Central memory CD8-positive, alpha-beta T cell (primary cell): Measurements from ENCODE around the gene INHBE.
A peak's percentile ranks its signal among the peaks of the same experiment; 100 is the strongest.

Experiments used
- ATAC-seq: fragments of 150-1000 bp; cut with Tn5 transposase; replicated peaks from 2 replicates; pipeline ENCODE4 v1.10.0; 2022; ENCODE audit warnings: mild to moderate bottlenecking, moderate FRiP score, moderate number of reproducible peaks; ENCODE audit not compliant: poor library complexity, severe bottlenecking; ENCODE audit errors: extremely low read depth
- DNase-seq, 2 donors: peaks; one replicate each; pipeline ENCODE4 v3.0.0; 2021; ENCODE audit warnings: low spot score in 2 of 2
- H3K27ac Mint-ChIP-seq: one replicate; pipeline ENCODE4 v1.8.0; 2022; ENCODE audit warnings: low read depth, mild to moderate bottlenecking, moderate library complexity, mixed read lengths
- H3K27me3 Mint-ChIP-seq: one replicate; pipeline ENCODE4 v1.8.0; 2022; ENCODE audit warnings: mixed read lengths
- H3K36me3 Mint-ChIP-seq: one replicate; pipeline ENCODE4 v1.8.0; 2022; ENCODE audit warnings: mild to moderate bottlenecking, moderate library complexity, mixed read lengths; ENCODE audit not compliant: insufficient read depth
- H3K4me1 Mint-ChIP-seq: one replicate; pipeline ENCODE4 v1.8.0; 2022; ENCODE audit warnings: mixed read lengths
- H3K4me3 Mint-ChIP-seq: one replicate; pipeline ENCODE4 v1.8.0; 2022; ENCODE audit warnings: mild to moderate bottlenecking, moderate library complexity, mixed read lengths
- H3K9me3 Mint-ChIP-seq: one replicate; pipeline ENCODE4 v1.8.0; 2022; ENCODE audit warnings: mixed read lengths

INHBE gene

GRCh38 chr12:57458665-57459054, 3.6 kb downstream of the INHBE start:
- Mint-ChIP-seq H3K27me3 (peaks cover 21% of the 10 kb centered on the region), H3K4me3 (peak overlapping the region; percentile 84), H3K9me3 (no peaks in the 10 kb centered on the region), H3K27ac (peak overlapping the region; percentile 91), H3K4me1 (peaks cover 56% of the 10 kb centered on the region), H3K36me3 (peaks cover 5% of the 10 kb centered on the region)
- no peak for ATAC-seq
- no peak for DNase-seq

GRCh38 chr12:57459055-57459749, 4.1 kb downstream of the INHBE start:
- Mint-ChIP-seq H3K27me3 (peaks cover 21% of the 10 kb centered on the region), H3K4me3 (peak overlapping the region; percentile 84), H3K36me3 (peaks cover 5% of the 10 kb centered on the region), H3K4me1 (peaks cover 61% of the 10 kb centered on the region), H3K9me3 (no peaks in the 10 kb centered on the region), H3K27ac (peak overlapping the region; percentile 91)
- ATAC-seq (peak; percentile 75), DNase-seq (peak; percentile 90 to 93)

- Mint-ChIP-seq H3K4me3 (peak within 1 kb of the TSS; percentile 84), H3K27me3 (peaks cover 21% of the 10 kb centered on the region), H3K36me3 (peaks cover 5% of the 10 kb centered on the region), H3K27ac (peak within 1 kb of the TSS; percentile 91), H3K9me3 (no peaks in the 10 kb centered on the region), H3K4me1 (peaks cover 61% of the 10 kb centered on the region)
- DNase-seq = no peak
- no peak for ATAC-seq
Measured at GRCh38 chr12:57459750-57460467, 4.8 kb downstream of the INHBE start, which contains the start of gene GLI1. Gene GLI1 (plus strand): TSS chr12:57459785. CDS start chr12:57463692, 3,907 bp downstream.

GRCh38 chr12:57460468-57460784, 5.3 kb downstream of the INHBE start:
- Mint-ChIP-seq H3K4me1 (peaks cover 61% of the 10 kb centered on the region), H3K4me3 (peak overlapping the region; percentile 84), H3K27me3 (peaks cover 21% of the 10 kb centered on the region)

GRCh38 chr12:57460841-57461275, 5.8 kb downstream of the INHBE start:
- H3K36me3 Mint-ChIP-seq = peaks cover 5% of the 10 kb centered on the region
- DNase-seq (no peak), ATAC-seq (no peak)
- H3K27me3 Mint-ChIP-seq = peaks cover 21% of the 10 kb centered on the region
- H3K4me1 Mint-ChIP-seq = peaks cover 60% of the 10 kb centered on the region
- no peak overlapping the region for H3K27ac Mint-ChIP-seq
- peak overlapping the region; percentile 84 for H3K4me3 Mint-ChIP-seq
- H3K9me3 Mint-ChIP-seq = no peaks in the 10 kb centered on the region

More at GRCh38 chr12:57460468-57460784, 5.3 kb downstream of the INHBE start:
- Mint-ChIP-seq H3K36me3 (peaks cover 5% of the 10 kb centered on the region), H3K9me3 (no peaks in the 10 kb centered on the region), H3K27ac (peak overlapping the region; percentile 91)
- no peak for DNase-seq
- no peak for ATAC-seq

GRCh38 chr12:57461276-57461916, 6.3 kb downstream of the INHBE start:
- peaks cover 5% of the 10 kb centered on the region for H3K36me3 Mint-ChIP-seq
- peak overlapping the region; percentile 84 for H3K4me3 Mint-ChIP-seq
- H3K9me3 Mint-ChIP-seq = no peaks in the 10 kb centered on the region
- no peak overlapping the region for H3K27ac Mint-ChIP-seq
- no peak for ATAC-seq
- H3K27me3 Mint-ChIP-seq = peaks cover 21% of the 10 kb centered on the region
- DNase-seq = no peak
- peaks cover 55% of the 10 kb centered on the region for H3K4me1 Mint-ChIP-seq

- H3K27me3 Mint-ChIP-seq = peaks cover 21% of the 10 kb centered on the region
- H3K27ac Mint-ChIP-seq = no peak overlapping the region
- DNase-seq (no peak), ATAC-seq (no peak)
- H3K4me3 Mint-ChIP-seq = peak overlapping the region; percentile 84
- no peaks in the 10 kb centered on the region for H3K9me3 Mint-ChIP-seq
- H3K36me3 Mint-ChIP-seq = peaks cover 5% of the 10 kb centered on the region
- H3K4me1 Mint-ChIP-seq = peaks cover 55% of the 10 kb centered on the region
Measured at GRCh38 chr12:57461917-57462250, 6.8 kb downstream of the INHBE start.

GRCh38 chr12:57462251-57462911, 7.3 kb downstream of the INHBE start:
- H3K4me1 Mint-ChIP-seq = peaks cover 59% of the 10 kb centered on the region

GRCh38 chr12:57462912-57463253, 7.8 kb downstream of the INHBE start:
- Mint-ChIP-seq H3K27me3 (peaks cover 21% of the 10 kb centered on the region), H3K4me3 (peak overlapping the region; percentile 84), H3K4me1 (peaks cover 63% of the 10 kb centered on the region), H3K27ac (peak overlapping the region; percentile 80), H3K36me3 (peaks cover 5% of the 10 kb centered on the region), H3K9me3 (no peaks in the 10 kb centered on the region)
- no peak for ATAC-seq
- no peak for DNase-seq

More at GRCh38 chr12:57462251-57462911, 7.3 kb downstream of the INHBE start:
- ATAC-seq (peak; percentile 75), DNase-seq (peak; percentile 84)
- H3K9me3 Mint-ChIP-seq = no peaks in the 10 kb centered on the region
- peaks cover 21% of the 10 kb centered on the region for H3K27me3 Mint-ChIP-seq
- H3K4me3 Mint-ChIP-seq = peak overlapping the region; percentile 84
- peak overlapping the region; percentile 80 for H3K27ac Mint-ChIP-seq
- H3K36me3 Mint-ChIP-seq = peaks cover 5% of the 10 kb centered on the region

- Mint-ChIP-seq H3K27me3 (peaks cover 21% of the 10 kb centered on the region), H3K9me3 (no peaks in the 10 kb centered on the region), H3K27ac (no peak overlapping the region), H3K4me1 (peaks cover 52% of the 10 kb centered on the region), H3K4me3 (no peak overlapping the region), H3K36me3 (peaks cover 10% of the 10 kb centered on the region)
- no peak for ATAC-seq
- no peak for DNase-seq
Measured at GRCh38 chr12:57464569-57464968, 9.5 kb downstream of the INHBE start.

- ATAC-seq (no peak), DNase-seq (no peak)
- Mint-ChIP-seq H3K27me3 (peaks cover 17% of the 10 kb centered on the region), H3K27ac (peak overlapping the region; percentile 63), H3K4me1 (peaks cover 46% of the 10 kb centered on the region), H3K9me3 (no peaks in the 10 kb centered on the region), H3K36me3 (peaks cover 10% of the 10 kb centered on the region), H3K4me3 (no peak overlapping the region)
Measured at GRCh38 chr12:57465030-57465746, 10.1 kb downstream of the INHBE start.
